Panc1 (cell line): ENCODE results near the gene KYNU. TPM values are rescaled to one million over a fixed set of nuclear protein-coding genes. Genes with fewer than 3 reads are reported as not detected.

Source experiments
- ATAC-seq: fragments of 200-7000 bp; cut with Tn5 transposase; 2 replicates; pipeline ENCODE4 v1.9.1; 2020; ENCODE audit warnings: mild to moderate bottlenecking, moderate library complexity
- BruUV-seq: library from RNA; stranded (reverse); fragments of 400-500 nt; replicated peaks from 2 replicates; lab custom pipeline; 2021; lab: Mats Ljungman, UMichigan
- CTCF ChIA-PET: fragments of 300-600 bp; sonication (Branson Sonifier 250); formaldehyde crosslinking; loops from one replicate; lab custom pipeline; 2022; ENCODE audit warnings: antibody characterized with exemption; lab: Charles Lee
- POLR2A ChIA-PET: fragments of 300-600 bp; sonication (Branson Sonifier 250); formaldehyde crosslinking; loops from one replicate; lab custom pipeline; 2022; ENCODE audit warnings: antibody characterized with exemption; lab: Charles Lee
- DNase-seq: peaks from one replicate; pipeline ENCODE4 v3.0.0-alpha.2; 2010; ENCODE audit warnings: low read depth, low spot score
- H3K27ac ChIP-seq: 2 replicates; pipeline ENCODE4 v1.5.1; 2011; ENCODE audit warnings: mild to moderate bottlenecking, low read length, inconsistent platforms
- H3K27me3 ChIP-seq: fragments of 200-500 bp; sonication (Bioruptor generic); 2 replicates; pipeline ENCODE4 v1.6.0; 2014; ENCODE audit warnings: low read length, inconsistent platforms; ENCODE audit not compliant: control insufficient read depth, insufficient read depth
- H3K36me3 ChIP-seq: fragments of 200-500 bp; sonication (Bioruptor generic); 2 replicates; pipeline ENCODE4 v1.5.1; 2014; ENCODE audit warnings: inconsistent platforms, mild to moderate bottlenecking, low read length, moderate library complexity; ENCODE audit not compliant: control insufficient read depth, insufficient read depth
- H3K4me1 ChIP-seq: 2 replicates; pipeline ENCODE4 v1.5.1; 2011; ENCODE audit warnings: inconsistent platforms, mild to moderate bottlenecking, low read length, moderate library complexity; ENCODE audit not compliant: control insufficient read depth, insufficient read depth
- H3K4me3 ChIP-seq, 2 experiments: 2 replicates each; pipeline ENCODE4 v1.5.1; 2011 to 2012; ENCODE audit warnings: low read depth in 2 of 2, low read length in 2 of 2, mild to moderate bottlenecking in 2 of 2, inconsistent platforms in 1 of 2, moderate library complexity in 1 of 2
- H3K9me3 ChIP-seq: fragments of 200-500 bp; sonication (Bioruptor generic); 2 replicates; pipeline ENCODE4 v1.5.1; 2014; ENCODE audit warnings: low read depth, mild to moderate bottlenecking, inconsistent platforms, low read length, moderate library complexity; ENCODE audit not compliant: control insufficient read depth, insufficient read depth
- CTCF ChIP-seq: fragments of 450-650 bp; IDR thresholded peaks from 2 replicates; pipeline ENCODE4 v1.5.1; 2017; ENCODE audit warnings: mild to moderate bottlenecking
- POLR2AphosphoS5 ChIP-seq: IDR thresholded peaks from 2 replicates; pipeline ENCODE4 v1.6.1; 2012; ENCODE audit warnings: mild to moderate bottlenecking, low read depth, low read length, moderate library complexity
- REST ChIP-seq, 2 experiments: IDR thresholded peaks; 2 replicates each; pipeline ENCODE4 v1.6.1; 2011 to 2012; ENCODE audit warnings: low read depth in 2 of 2, control low read depth in 1 of 2, low read length in 1 of 2, mild to moderate bottlenecking in 1 of 2, moderate library complexity in 1 of 2; ENCODE audit not compliant: insufficient read depth in 1 of 2
- SIN3A ChIP-seq: IDR thresholded peaks from 2 replicates; pipeline ENCODE4 v1.6.1; 2012; ENCODE audit warnings: low read depth, mild to moderate bottlenecking, low read length, moderate library complexity, borderline replicate concordance; ENCODE audit not compliant: insufficient read depth
- TCF7L2 ChIP-seq: IDR thresholded peaks from 2 replicates; pipeline ENCODE4 v1.6.1; 2011; ENCODE audit warnings: mild to moderate bottlenecking, low read depth, low read length, inconsistent platforms
- in situ Hi-C: cut with HindIII; loops from 2 replicates; pipeline ENCODE4 v1.10.0; 2016; ENCODE audit warnings: low sequenced_read_pairs, low pct_unique_long_range_greater_than_20kb
- intact Hi-C: fragments of 100-400 bp; cut with micrococcal nuclease; formaldehyde crosslinking; loops from one replicate; pipeline ENCODE4 v1.10.0; 2022; ENCODE audit not compliant: unreplicated experiment
- total RNA-seq: library from RNA; stranded (reverse); gene quantifications from one replicate; pipeline ENCODE4 v1.2.1, GENCODE V29; 2021; ENCODE audit not compliant: unreplicated experiment

Gene KYNU
- total RNA-seq, 1 experiment from 2014 or later = not detected

GRCh38 chr2:142865924-142866323 is 11.5 kb upstream of the KYNU start:
- CTCF ChIA-PET = no interaction called here
- no peak for ATAC-seq
- Histone ChIP-seq H3K9me3 (no peaks in the 10 kb centered on the region), H3K27me3 (no peaks in the 10 kb centered on the region), H3K27ac (no peak overlapping the region), H3K4me3 (no peak overlapping the region), H3K36me3 (no peaks in the 10 kb centered on the region), H3K4me1 (no peaks in the 10 kb centered on the region)
- in situ Hi-C loops (no loop called here), intact Hi-C loops (no loop called here)
- no TSS peak for BruUV-seq
- DNase-seq = no peak
- POLR2A ChIA-PET = interaction anchor here (0.6 kb wide), 1 partner anchor 123 kb away, joined by 4 read pairs; no protein-coding TSS in a partner anchor
- TF ChIP-seq TCF7L2 = no peak
- TF ChIP-seq REST (IDR thresholded peaks at IDR 0.05; ENCODE audit: insufficient read depth in 1 of 2, low read depth in 2 of 2, low read length in 1 of 2) = no peak
- TF ChIP-seq CTCF = no peak

- no peaks in the 10 kb centered on the region for H3K4me1 ChIP-seq
- POLR2A ChIA-PET = interaction anchor here (0.6 kb wide), 1 partner anchor 123 kb away, joined by 4 read pairs; no protein-coding TSS in a partner anchor
- no peak overlapping the region for H3K4me3 ChIP-seq
- DNase-seq = no peak
- intact Hi-C loops = no loop called here
- CTCF ChIA-PET = no interaction called here
- H3K27ac ChIP-seq = no peak overlapping the region
- no peak for ATAC-seq
- BruUV-seq = no TSS peak
- H3K9me3 ChIP-seq = no peaks in the 10 kb centered on the region
- no peaks in the 10 kb centered on the region for H3K27me3 ChIP-seq
- in situ Hi-C loops = no loop called here
- H3K36me3 ChIP-seq = no peaks in the 10 kb centered on the region
- no peak for TF ChIP-seq TCF7L2
- TF ChIP-seq SIN3A = no peak
- no peak for TF ChIP-seq REST (IDR thresholded peaks at IDR 0.05; ENCODE audit: insufficient read depth in 1 of 2, low read depth in 2 of 2, low read length in 1 of 2)
- TF ChIP-seq POLR2AphosphoS5 = no peak
- no peak for TF ChIP-seq CTCF
These were observed 11.0 kb upstream of the KYNU start for GRCh38 chr2:142866426-142866825.
